Mesodermal cell (in vitro differentiated cells): Measurements from ENCODE around the gene FAM222A.

Experiments
- H3K27ac ChIP-seq: 2 replicates; pipeline ENCODE4 v1.7.0; 2013; ENCODE audit warnings: mild to moderate bottlenecking, low read depth, low read length, moderate library complexity; ENCODE audit not compliant: severe bottlenecking
- H3K36me3 ChIP-seq: 2 replicates; pipeline ENCODE4 v1.7.1; 2013; ENCODE audit warnings: mild to moderate bottlenecking, low read length, moderate library complexity; ENCODE audit not compliant: control insufficient read depth, insufficient read depth
- H3K4me1 ChIP-seq: one replicate; pipeline ENCODE4 v1.7.1; 2013; ENCODE audit warnings: mild to moderate bottlenecking, low read length; ENCODE audit not compliant: insufficient read depth, control insufficient read depth, poor library complexity, severe bottlenecking
- H3K4me3 ChIP-seq: 2 replicates; pipeline ENCODE4 v1.7.0; 2013; ENCODE audit warnings: low read length, control low read depth, mild to moderate bottlenecking; ENCODE audit not compliant: insufficient read depth, poor library complexity, severe bottlenecking; ENCODE audit errors: extremely low read depth
- H3K9me3 ChIP-seq: 2 replicates; pipeline ENCODE4 v1.7.1; 2013; ENCODE audit warnings: mild to moderate bottlenecking, low read length, moderate library complexity; ENCODE audit not compliant: control insufficient read depth
- WGBS, 2 experiments: methylation state at CpG; one replicate each; pipeline ENCODE4 v1.1.5; 2013; ENCODE audit warnings: missing lambda C conversion rate in 2 of 2; ENCODE audit not compliant: insufficient coverage in 2 of 2; 5-methylcytosine and 5-hydroxymethylcytosine counted together

Gene FAM222A

DNA sequence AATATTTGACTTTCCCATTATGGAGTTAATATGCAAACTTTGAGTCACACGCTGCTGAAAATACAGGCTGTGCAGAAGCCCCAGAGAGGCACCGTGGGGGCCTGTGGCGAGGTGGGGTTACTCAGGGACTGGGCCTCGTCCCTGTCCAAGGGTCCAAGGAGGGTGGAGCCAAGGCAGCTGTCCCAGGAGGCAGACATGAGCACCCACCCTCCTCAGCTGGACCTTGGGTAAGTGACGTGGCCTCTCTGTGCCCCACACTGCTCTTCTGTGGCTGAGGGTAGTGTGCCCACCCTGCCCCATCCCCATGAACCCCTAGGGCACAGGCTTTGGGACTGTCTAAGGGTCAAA lies 39.4 kb downstream of the FAM222A start:
- H3K4me3 ChIP-seq: no peak overlapping the region
- WGBS, 2 experiments: 95 to 96% methylated on average over 3 to 5 of the region's 5 CpGs
- peaks cover 13% of the 10 kb centered on the region for H3K9me3 ChIP-seq
- no peaks in the 10 kb centered on the region for H3K4me1 ChIP-seq
- no peak overlapping the region for H3K27ac ChIP-seq
- H3K36me3 ChIP-seq: no peaks in the 10 kb centered on the region

DNA sequence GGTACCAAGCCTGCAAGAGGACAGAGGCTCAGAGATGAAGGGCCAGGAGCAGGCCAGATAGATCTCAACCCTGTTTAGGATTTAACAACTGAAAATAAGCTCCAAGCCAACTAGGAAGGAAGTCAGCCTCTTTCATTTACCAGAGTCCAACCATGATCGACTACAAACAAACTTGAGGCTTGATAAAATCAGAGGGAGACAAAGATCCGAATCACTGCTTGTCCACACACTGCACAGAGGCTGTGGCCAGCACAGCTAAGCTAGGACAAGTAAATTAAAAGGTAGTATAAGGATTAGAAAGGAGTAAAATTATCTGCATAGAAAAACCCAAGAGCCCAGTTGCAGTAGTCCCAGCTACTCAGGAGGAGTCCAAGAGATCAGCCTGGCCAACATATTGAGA lies 40.3 kb downstream of the FAM222A start:
- 92 to 100% methylated on average over 1 to 2 of the region's 2 CpGs for WGBS, 2 experiments

DNA sequence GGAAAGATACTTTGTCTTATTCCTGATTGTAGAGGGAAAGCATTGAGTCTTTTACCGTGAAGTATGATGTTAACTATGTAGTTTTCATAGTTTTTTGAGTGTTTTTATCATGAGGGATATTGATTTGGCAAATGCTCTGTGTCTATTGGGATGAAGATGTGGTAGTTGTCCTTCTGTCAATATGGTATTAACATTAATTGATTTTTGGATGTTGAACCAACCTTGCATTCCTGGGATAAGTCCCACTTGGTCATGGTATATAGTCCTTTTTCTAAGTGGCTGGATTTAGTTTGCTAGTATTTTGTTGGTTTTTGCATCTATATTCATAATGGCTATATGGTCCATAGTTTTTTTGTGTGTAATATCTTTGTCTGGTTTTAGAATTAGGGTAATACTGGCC lies 42.8 kb downstream of the FAM222A start:
- Histone ChIP-seq H3K4me3 (no peak overlapping the region), H3K27ac (no peak overlapping the region), H3K9me3 (peaks cover 10% of the 10 kb centered on the region), H3K4me1 (peaks cover 2% of the 10 kb centered on the region), H3K36me3 (no peaks in the 10 kb centered on the region)
- 100% methylated on average over 1 of the region's 1 CpG for WGBS, 2 experiments

More for the DNA sequence above, 40.3 kb downstream of the FAM222A start:
- Histone ChIP-seq H3K4me1 (no peaks in the 10 kb centered on the region), H3K4me3 (no peak overlapping the region), H3K27ac (peak overlapping the region; percentile 30), H3K36me3 (no peaks in the 10 kb centered on the region), H3K9me3 (peaks cover 13% of the 10 kb centered on the region)

DNA sequence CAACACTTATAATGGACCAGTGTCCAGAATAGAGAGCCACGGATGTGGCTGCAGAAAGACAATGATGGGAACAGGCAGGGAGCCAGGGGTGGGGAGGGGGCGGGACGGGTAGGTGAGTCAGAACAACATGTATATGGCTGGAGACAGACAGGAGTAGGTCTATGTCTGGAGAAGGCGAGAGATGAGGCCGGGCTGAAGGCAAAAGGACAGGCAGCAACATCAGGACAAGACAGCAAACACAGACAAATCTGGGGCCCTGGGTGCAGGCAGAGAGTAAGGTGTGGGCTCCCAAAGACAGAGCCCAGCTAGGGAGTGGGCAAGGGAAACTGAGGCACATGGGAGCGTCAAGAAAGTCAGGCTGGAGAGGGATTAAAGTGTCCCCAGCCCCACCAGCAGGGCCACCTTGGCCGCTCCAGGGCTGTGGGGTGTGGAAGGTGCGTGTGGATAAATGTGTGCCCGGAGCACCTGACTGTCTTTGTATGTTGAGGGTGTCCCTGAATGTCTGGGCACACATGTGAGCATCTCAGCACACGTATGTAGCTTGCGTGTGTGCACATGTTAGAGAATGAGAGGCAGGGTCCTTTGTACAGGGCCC lies 44.1 kb downstream of the FAM222A start:
- no peak overlapping the region for H3K4me3 ChIP-seq
- peaks cover 9% of the 10 kb centered on the region for H3K9me3 ChIP-seq
- H3K36me3 ChIP-seq: no peaks in the 10 kb centered on the region
- no peak overlapping the region for H3K27ac ChIP-seq
- peaks cover 7% of the 10 kb centered on the region for H3K4me1 ChIP-seq
- WGBS, 2 experiments: 86 to 87% methylated on average over 10 to 11 of the region's 11 CpGs

DNA sequence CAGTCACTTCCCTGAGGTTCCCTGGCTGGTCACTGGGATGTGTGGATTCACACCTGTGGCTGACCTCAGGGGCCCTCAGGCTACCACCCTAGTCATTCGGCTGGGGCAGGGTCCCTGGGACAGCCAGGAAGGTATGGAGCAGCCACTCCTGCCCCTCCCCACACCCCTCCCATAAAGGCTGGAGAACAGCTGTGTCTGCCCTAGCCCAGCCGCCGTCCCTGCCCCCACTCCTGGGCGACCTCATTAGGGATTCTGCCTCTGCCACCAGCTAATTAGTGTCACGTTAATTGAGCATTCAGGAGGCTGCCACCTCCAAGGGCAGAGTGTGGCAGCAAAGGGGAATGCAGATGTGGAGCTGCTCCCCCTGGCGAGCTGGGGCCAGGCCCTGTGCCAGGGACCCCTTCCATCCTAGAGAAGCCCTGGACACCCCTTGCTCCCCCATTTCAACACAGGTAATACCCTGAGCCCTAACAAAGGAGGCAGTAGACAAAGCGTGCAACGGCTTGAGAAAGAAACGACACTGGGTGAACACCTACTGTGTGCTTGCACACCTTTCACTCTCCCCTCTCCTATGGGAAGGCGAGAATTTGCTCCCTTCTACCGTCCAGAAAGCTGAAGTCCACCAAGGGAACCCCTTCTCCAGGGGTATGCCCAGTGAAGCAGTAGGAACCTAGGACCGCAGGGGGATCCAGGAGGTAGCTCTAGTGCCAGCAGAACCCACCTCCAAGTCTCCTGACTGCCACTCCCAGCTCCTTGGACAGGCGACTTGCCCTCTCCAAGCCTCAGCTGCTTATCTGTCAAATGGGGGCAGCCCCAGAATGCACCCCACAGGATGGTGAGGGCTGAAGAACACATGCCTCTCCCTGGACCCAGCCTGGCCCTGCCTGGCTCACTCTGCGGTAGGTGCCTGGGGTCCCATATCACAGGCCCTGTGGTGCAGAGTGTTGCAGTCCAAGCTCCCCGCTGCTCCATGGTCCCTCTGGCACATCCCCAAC lies 45.1 kb downstream of the FAM222A start:
- no peak overlapping the region for H3K27ac ChIP-seq
- WGBS, 2 experiments: 71 to 78% methylated on average over 13 to 14 of the region's 15 CpGs
- no peak overlapping the region for H3K4me3 ChIP-seq
- H3K36me3 ChIP-seq: no peaks in the 10 kb centered on the region
- peaks cover 7% of the 10 kb centered on the region for H3K4me1 ChIP-seq
- peaks cover 17% of the 10 kb centered on the region for H3K9me3 ChIP-seq

DNA sequence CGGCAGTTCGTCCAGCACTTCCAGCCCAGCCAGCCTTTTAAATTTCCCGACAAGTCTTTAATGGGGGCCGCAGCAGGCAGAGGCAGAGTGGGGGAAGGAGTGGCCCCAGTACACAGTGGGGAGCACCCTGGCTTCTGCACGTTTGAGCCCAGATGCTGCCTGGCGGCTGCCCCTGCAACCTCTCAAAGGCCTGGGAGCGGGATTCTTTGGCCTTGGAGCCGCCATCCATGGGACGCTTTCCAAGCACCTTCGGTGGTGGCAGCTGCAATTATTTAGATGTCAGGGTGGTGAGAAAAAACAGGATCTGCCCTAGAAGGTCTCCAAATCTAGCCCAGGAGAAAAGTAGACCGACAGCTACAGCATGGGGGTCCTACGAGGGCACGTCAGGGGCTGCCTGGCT lies 46.0 kb downstream of the FAM222A start:
- H3K27ac ChIP-seq: no peak overlapping the region
- no peak overlapping the region for H3K4me3 ChIP-seq
- peaks cover 7% of the 10 kb centered on the region for H3K4me1 ChIP-seq
- peaks cover 18% of the 10 kb centered on the region for H3K9me3 ChIP-seq
- no peaks in the 10 kb centered on the region for H3K36me3 ChIP-seq
- 84 to 87% methylated on average over 6 to 8 of the region's 13 CpGs for WGBS, 2 experiments

DNA sequence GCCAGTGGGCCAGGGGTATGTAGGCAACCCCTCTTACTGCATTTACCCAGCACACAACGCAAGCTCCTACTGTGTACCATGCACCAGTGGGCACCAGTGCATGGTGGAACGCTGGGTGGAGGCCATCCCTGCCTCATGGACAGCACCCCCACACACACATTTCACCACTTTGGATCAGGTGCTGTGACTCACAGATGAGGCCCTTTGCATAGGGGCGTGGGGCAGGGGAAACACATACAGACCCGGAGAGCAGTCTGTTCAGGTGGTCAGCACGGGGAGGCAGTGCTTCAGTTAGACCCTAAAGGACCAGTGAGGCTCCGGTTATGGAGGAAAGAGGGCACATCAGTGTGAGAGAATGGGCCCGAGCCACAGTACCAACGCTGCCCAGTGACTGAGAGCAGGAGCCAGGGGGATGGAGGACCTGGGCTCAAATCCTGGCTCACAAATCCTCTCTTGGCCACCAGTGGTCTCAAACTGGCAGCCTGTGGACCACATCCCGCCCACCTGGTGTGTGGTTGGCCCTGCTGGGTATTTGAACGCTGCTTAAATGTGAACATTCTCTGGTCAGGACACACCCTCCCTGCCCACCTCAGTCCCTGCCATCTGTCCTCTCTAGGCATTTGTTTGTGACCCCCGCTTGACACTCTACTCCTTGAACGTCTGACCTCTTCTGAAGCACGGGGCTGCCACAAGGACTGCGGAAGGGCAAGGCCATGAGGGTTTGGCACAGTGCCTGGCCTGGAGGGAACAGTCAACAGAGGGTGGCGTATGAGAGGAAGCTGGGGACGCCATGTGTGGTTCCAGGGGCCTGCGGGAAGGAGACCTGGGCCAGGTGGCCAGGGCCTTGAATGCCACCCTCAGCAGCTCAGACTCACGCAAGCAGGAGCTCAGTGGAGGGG lies 46.7 kb downstream of the FAM222A start:
- Histone ChIP-seq H3K4me1 (peaks cover 7% of the 10 kb centered on the region), H3K4me3 (no peak overlapping the region), H3K9me3 (peaks cover 17% of the 10 kb centered on the region), H3K27ac (no peak overlapping the region), H3K36me3 (no peaks in the 10 kb centered on the region)
- 94 to 99% methylated on average over 14 to 17 of the region's 18 CpGs for WGBS, 2 experiments

DNA sequence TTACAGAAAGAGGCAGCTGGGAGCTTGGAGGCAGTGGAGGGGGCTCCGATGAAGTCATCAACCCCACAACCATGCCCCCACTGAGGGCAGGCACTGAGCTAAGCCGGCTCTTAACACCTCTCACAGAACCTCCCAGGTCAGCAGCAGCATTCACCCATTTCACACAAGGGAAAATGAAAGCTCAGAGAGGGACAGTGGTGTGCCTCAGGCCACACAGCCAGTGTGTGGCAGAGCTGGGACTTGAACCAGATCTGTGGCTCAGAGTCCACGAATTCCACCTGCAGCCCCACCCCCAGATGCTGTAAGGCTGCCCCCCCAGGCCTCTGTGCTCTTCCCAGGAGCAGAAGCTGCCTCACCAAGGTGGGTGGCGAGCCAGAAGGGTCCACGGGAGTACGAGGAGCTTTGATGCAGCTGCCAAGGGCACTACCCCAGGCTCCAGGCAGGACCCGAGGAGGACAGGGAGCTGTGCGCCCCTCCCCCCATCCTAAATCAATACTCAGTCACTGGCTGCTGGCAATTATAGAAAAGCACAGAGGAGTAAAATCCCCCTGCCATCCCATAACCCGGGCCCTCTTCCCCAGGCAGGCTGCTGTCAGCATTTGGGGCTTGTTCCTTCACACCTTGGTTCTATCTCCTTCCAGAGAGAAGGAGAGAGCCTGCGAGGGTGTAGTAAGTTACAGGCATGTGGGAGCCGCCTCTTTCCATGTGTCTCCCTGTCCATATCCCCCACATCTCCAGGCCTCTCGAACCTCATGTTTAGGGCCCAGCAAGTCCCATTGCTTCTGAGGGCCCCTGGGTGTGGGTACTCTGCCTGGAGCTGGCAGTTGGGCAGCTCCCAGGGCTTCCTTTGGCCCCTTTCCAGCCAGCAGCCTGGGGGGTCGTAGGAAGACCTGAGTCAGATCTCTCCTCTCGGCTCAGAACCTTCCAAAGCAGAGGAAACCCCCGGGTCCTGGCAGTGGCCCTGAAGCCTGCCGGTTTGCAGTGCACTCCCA lies 47.6 kb downstream of the FAM222A start:
- H3K9me3 ChIP-seq: peaks cover 9% of the 10 kb centered on the region
- no peak overlapping the region for H3K4me3 ChIP-seq
- 87 to 91% methylated on average over 6 to 10 of the region's 16 CpGs for WGBS, 2 experiments
- H3K36me3 ChIP-seq: no peaks in the 10 kb centered on the region
- peaks cover 7% of the 10 kb centered on the region for H3K4me1 ChIP-seq
- no peak overlapping the region for H3K27ac ChIP-seq

DNA sequence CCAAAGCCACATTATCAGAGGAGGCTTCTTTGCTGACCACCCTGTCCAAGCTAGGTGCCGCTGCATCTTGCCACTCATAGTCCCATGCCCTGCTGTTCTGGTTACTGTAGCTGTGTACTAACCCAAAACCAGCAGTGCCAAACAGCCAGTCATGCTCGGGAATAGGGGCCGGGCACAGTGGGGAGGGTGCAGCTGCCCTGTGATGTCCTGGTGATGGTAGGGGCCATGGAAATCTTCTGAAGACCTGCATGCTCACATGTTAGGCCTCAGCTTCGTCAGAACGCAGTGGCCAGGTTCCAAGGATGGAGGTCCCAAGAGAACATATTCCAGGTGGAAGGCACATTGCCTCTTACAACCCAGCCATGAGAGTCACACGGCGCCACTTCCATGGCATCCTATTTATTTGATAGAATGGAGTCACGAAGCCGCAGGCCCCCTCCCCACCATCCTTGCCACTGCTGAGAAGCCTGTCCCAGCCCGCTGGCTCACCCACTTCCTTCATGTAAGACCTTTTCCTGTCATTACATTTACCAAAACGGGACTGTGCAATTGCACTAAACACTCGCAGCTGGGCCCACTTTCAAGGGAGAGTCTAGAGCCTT lies 48.5 kb downstream of the FAM222A start:
- H3K9me3 ChIP-seq: peaks cover 9% of the 10 kb centered on the region
- H3K4me3 ChIP-seq: no peak overlapping the region
- H3K27ac ChIP-seq: no peak overlapping the region
- H3K4me1 ChIP-seq: peaks cover 7% of the 10 kb centered on the region
- WGBS, 2 experiments: 92 to 98% methylated on average over 11 to 12 of the region's 12 CpGs
- no peaks in the 10 kb centered on the region for H3K36me3 ChIP-seq
